HG03439 (cell line): ENCODE measurements around the gene CERS4.
"Not testable (repeated sequence)": the region's sequence is repeated elsewhere in the genome, so short reads cannot be mapped to it uniquely, and the experiment has no call there.

Experiments
- ATAC-seq: cut with Tn5 transposase; IDR thresholded peaks from one replicate; pipeline ENCODE4 v1.9.1; 2021; ENCODE audit warnings: mild to moderate bottlenecking, moderate library complexity; ENCODE audit not compliant: unreplicated experiment

Gene CERS4, protein sequence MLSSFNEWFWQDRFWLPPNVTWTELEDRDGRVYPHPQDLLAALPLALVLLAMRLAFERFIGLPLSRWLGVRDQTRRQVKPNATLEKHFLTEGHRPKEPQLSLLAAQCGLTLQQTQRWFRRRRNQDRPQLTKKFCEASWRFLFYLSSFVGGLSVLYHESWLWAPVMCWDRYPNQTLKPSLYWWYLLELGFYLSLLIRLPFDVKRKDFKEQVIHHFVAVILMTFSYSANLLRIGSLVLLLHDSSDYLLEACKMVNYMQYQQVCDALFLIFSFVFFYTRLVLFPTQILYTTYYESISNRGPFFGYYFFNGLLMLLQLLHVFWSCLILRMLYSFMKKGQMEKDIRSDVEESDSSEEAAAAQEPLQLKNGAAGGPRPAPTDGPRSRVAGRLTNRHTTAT

DNA sequence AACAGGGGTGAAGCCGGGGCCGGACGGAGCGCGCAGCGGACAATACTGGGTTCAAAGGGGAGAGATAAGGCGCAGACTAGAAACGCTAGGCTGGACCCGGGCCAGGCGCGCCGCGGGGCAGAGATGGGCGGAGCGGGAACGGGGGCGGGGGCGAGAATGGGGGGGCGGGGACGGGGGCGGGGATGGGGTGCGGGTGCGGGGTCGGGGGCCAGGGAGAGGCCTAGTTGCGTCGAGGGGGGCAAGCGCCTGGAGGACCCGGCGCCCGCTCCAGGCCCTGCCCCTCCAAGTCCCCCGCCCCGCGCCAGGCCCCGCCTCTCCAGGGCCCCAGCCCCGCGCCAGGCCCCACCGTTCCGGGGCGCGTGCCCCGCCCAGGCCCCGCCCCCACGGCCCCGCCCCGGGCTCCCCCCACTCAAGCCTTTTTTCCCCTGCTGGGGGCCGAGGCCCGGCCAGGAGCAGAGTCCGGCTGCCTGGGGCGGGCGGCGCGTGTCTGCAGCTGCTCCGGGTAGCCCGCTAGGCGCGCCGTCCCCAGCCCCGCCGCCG, at the start of gene CERS4:
TSS of gene CERS4 (plus strand) at position 449 of the 540 bp plus-strand sequence. CDS start 41,707 bp downstream, outside the sequence.
- ATAC-seq, result peak; percentile 40

DNA sequence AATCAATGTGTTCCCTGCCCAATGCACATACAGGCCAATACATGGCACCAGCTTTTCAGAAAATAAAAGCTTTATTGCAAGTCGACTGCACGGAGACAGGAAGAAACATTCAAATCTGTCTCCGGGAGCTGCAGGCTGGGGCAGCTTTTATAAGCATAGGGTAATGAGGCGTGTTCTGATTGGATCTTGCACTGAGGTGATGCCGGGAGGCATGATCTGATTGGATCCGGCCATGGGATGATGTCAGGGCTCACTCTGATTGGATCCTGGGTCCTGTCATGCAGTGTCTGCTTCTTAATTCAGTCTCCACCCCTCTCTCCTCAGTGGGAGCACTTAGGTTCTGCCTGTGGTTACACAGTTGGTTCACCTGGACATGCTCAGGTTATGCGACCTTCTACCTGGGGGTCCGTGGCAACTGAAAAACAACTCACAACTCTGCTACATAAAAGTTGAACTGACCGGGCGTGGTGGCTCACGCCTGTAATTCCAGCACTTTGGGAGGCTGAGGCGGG, 48.0 kb upstream of the CERS4 start:
- ATAC-seq, result no peak

- no peak for ATAC-seq
These were observed 45.4 kb upstream of the CERS4 start for GRCh38 chr19:8163759-8164158.

DNA sequence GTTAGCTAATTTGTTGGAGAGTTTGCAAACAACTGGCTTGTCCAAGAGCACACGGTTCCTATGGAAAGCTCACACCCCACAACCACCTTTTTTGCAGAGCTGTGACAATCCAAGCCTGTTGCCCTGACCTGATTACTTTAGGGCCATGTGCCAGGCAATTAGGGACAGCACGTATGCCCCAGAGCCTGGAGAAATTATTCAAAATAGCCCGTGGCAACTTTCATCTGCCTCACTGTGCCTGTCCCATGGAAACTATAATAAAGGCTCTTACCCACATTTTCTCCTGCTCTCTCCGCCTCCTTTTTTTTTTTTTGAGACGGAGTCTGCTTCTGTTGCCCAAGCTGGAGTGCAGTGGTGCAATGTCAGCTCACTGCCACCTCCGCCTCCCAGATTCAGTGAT, 41.2 kb upstream of the CERS4 start:
- ATAC-seq, result no peak

DNA sequence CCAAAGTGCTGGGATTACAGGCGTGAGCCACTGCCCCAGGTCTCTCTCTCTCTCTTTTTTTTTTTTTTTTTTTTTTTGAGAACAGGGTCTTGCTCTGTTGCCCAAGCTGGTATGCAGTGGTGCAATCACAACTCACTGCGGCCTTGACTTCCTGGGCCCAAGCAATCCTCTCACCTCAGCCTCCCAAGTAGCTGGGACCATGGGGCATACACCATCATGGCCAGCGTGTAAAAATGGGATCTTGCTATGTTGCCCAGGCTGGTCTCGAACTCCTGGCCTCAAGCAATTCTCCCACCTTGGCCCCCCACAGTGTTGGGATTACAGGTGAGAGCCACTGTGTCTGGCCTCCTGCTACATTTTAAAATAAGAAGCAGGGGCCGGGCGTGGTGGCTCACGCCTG, 40.6 kb upstream of the CERS4 start:
- no peak for ATAC-seq

GRCh38 chr19:8174706-8175105, 34.5 kb upstream of the CERS4 start:
- ATAC-seq, result no peak

- ATAC-seq, result no peak
These were observed 29.2 kb upstream of the CERS4 start for GRCh38 chr19:8180018-8180417.

GRCh38 chr19:8184274-8184673, 24.9 kb upstream of the CERS4 start:
- ATAC-seq, result no peak

GRCh38 chr19:8185343-8186068, 23.7 kb upstream of the CERS4 start:
- ATAC-seq, result no peak

DNA sequence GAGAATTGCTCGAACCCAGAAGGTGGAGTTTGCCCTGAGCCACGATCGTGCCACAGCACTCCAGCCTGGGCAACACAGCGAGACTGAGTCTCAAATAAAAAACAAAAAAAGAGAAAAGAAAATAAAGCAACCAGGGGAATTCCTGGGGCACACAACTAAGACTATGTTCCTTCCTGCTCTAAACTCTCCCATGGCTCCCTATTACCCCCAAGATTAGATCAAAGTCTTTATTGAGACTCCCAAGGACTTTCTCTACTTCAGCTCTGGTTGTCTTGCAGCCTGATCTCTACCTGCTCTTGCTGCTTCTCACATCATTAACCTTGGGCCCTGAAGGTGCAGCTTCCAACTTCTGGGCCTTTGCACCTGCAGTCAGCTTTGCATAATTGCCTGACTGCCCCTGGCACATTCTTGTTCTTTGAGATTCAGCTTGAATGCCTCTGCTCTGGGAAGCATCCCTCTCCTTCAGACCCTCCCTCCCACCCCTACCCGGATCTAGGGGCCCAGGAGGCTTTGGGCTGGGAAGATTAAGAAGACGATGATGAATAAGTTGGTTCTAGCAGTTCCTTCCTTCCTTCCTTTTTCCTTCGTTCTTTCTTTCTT, 16.8 kb upstream of the CERS4 start:
- ATAC-seq, result no peak

DNA sequence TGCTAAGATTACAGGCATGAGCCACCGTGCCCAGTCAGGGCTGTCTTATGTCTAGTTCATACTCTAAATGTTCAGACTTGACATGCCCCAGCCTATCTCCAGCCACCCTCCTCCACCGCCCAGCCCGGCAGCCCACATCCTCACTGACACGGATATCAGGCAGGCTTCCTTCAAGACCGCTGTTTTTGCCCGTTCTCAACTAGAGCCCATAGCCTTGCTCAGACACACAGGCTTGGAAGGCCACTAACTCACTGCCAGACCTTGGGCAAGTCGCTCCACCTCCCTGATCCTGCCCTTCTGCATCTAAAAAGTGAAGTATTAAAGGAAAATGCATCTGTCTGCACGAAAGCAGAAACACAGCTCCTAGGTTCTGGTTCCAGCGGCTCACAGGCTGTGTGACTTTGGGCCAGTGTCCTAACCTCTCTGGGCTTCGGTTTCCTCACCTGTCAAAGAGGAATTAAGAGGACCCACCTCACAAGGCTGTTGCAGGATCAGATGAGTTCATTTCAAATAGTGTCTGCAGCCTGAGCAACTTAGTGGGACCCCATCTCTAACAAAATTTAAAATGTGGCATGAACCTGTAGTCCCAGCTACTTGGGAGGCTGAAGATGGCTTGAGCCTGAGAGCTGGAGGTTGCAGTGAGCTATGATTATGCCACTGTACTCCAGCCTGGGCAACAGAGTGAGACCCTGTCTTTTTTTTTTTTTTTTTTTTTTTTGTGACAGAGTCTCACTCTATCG, 14.5 kb upstream of the CERS4 start:
- ATAC-seq, result no peak

- ATAC-seq, result no peak
These were observed 12.8 kb upstream of the CERS4 start for GRCh38 chr19:8196271-8196927.

- ATAC-seq, result not testable (repeated sequence)
These were observed 5.7 kb upstream of the CERS4 start for GRCh38 chr19:8203288-8204120.

DNA sequence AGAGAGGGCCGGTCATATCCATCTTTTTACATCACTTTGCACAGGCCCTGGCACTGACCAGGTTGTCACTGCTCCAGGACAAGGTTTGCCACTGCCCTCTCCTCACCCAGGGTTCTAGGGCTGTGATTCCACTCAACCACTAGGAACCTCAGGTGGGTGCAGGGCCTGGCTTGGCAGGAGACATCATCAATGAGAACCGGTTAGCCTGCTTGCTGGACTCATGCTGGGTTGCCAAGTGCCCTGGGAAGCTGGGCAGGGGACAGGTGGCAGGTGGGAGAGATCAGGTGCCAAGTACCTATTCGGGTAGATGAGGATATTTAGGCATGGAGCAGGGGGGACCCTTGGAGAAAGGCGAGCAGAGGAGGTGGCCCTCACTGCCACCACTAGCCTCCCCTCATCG, 4.2 kb upstream of the CERS4 start:
- ATAC-seq, result no peak

- ATAC-seq, result no peak
These were observed 2.8 kb upstream of the CERS4 start for GRCh38 chr19:8206147-8207087.

GRCh38 chr19:8207326-8207725, 1.8 kb upstream of the CERS4 start:
- ATAC-seq, result not testable (repeated sequence)

DNA sequence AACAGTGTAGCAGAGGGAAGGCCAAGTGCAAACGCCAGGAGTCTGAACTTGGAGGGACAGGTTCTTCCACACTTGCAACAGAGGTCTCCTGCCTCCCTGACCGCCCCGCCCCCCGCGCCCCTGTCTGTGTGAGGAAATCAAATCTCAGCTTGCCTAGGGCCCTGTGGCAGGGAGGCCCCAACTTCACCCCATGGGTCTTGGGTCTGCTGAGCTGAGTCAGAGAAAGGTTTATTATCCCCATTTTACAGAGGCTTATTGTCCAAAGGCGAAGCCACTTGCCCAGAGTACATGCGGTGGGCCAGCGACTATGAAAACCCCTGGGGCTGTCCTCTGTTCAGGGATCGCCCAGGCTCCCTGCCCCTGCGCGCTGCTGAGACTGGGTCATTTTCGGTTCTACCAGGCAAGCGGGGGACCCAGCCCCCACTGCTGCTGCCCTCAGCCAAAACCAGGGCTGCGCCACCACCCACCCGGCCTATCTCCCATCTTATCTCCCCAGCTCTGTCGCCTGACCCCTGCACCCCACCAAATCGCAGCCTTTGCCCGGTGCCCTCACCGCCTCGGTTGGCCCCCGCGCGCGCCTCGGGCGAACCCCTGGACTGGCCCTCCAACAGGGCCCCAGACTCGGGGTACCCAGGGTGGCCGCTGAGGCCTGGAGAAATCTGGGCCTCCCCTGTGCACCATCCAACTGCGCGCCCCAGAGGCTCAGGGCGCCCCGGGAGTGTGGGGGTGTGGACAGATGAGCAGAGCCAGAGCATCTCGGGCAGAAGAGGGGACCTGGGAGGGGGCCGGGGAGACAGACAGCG, 850 bp upstream of the CERS4 start:
- peak; percentile 15 for ATAC-seq
